ENCODE data around the gene OR5K1.

Gene OR5K1

GRCh38 chr3:98518816-98519215, 55.8 kb downstream of the OR5K1 start:
- no peak for DNase-seq

GRCh38 chr3:98519351-98519750, 56.4 kb downstream of the OR5K1 start:
- DNase-seq = no peak

- DNase-seq = no peak
Observed at GRCh38 chr3:98521897-98522543, 59.0 kb downstream of the OR5K1 start.
